ENCODE measurements around the gene EIF3I. TPM values are rescaled to one million over a fixed set of nuclear protein-coding genes. Genes with fewer than 3 reads are reported as not detected.

The EIF3I gene
- total RNA-seq, 1 donor from 2014 or later = 171 TPM

DNA sequence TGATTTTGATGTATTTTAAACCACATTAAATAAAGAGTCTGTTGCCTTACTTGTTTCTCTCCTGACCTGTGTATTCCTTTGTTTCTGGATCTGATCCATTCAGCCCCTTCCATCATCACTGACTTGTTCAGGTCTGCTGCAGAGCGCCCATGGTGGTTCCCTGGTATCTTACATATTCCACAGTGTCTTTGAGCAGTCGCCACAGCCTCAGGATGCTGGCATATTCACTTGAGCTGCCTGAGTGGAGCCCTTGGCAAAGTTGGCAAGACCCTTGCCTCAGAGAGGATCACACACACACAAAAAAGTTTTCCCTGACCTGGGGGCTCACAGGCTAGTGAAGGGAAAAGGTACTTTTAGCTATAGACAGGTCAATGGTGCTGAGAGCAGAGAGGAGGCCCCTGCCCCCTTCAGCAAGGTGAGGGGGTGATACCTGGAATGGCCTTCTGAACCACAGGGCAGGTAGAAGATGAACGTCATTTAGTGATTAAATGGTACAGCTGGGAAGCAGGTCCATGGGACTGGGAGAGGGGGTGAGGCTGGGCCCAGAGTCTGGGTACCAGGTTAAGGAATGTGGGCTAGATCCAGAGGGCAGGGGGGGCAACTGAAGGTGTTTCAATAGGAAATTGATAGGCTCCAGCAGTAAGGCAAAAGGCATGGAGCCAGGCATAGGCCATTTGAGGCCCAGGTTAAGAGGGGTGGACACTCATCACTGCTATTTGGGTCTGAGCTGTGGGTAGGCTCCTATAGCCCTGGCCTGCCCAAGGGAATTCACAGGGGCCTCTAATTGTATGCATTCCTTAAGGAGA lies 23.8 kb upstream of the EIF3I start:
- DNase-seq (ENCODE audit: low spot score) = no peak

DNA sequence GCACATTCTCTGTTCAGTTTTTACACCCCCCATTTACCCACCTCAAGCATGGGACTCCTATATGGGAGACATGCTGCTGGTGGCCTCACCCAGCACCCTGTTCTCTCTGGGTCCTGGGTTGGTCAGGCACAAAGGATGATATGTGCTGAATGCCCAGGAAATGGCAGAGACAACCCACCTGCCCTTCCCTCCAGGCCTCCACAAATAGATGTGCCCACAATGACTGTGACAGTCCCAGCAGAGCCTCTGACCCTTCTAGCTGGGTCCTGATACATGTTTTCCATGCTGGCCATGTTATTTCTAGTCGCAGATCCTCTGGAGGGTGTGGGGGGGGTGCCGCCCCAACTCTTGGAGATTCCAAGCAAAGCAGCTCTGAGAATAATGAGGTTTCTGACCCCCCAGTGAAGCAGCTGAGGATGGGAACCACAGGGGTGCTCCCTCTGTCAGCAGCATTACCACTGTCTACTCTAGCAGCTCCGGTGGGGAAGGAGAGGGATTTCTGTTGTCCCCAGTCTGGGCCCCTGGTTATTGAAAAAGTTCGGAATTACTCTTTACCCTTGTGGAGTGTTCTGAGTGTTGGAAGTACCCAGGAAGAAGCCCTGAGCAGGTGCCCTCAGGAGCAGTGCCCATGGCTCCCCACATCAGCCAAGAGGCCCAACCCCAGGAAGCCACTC lies 23.0 kb upstream of the EIF3I start:
- DNase-seq (ENCODE audit: low spot score) = no peak

DNA sequence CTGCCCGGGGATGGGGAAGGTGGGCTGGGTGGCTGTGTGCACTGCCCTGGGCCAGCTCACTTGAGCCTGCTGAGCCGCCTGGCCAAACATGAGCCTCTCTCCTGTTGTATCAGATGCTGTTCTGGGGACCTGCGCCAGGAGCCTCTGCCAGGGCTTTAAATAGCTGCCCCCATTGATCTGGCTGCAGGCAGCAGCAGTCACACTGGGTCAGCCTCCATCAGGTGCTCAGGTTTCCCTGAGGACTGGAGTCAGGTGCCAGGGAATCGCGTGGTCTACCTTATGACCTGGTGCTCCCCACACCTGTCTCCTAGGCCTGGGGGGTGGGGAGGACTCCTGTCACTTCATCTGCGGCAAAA lies 22.5 kb upstream of the EIF3I start:
- no peak for DNase-seq (ENCODE audit: low spot score)

DNA sequence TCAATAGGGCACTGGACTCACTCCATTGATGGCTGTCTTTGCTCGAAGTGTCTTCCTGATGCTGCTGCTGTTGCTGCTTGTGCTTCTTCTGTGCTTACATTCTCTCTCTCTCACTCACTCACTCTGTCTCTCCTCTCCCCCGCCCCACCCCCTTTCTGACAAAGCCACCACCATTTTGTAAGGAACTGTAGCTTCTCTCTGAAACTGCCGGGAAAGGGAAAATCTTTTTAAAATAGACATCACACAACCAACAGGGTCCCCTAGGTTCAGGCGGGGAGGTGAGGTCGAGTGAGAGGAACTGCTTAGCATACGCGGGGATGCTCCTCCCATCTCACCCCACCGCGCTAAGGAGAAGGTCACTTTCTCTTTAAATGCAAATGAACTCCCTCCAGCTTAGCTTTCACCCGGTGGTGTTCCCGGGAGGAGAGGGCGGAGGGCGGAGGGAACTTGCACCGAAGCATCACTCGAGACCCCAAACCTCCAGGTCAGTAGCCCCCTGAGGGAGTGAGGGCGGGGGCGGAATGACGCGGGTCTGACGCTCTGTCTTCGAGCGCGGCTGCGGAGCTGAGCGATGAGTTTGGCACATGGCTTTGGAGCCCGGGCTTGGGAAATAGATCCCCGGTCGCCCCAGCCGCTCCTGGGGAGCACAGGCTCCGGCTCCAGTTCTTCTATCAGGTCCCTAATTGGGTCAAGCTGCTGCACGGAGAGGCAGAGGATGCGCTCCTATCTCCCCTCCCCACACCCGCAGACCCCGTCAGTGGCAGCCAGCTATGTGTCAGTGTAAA lies 21.8 kb upstream of the EIF3I start, which contains the start of gene CCDC28B:
CCDC28B (plus strand) TSS at position 370 of the 785 bp plus-strand sequence. CDS start 1,341 bp downstream, outside the sequence.
- peak; percentile 65 for DNase-seq (ENCODE audit: low spot score)

DNA sequence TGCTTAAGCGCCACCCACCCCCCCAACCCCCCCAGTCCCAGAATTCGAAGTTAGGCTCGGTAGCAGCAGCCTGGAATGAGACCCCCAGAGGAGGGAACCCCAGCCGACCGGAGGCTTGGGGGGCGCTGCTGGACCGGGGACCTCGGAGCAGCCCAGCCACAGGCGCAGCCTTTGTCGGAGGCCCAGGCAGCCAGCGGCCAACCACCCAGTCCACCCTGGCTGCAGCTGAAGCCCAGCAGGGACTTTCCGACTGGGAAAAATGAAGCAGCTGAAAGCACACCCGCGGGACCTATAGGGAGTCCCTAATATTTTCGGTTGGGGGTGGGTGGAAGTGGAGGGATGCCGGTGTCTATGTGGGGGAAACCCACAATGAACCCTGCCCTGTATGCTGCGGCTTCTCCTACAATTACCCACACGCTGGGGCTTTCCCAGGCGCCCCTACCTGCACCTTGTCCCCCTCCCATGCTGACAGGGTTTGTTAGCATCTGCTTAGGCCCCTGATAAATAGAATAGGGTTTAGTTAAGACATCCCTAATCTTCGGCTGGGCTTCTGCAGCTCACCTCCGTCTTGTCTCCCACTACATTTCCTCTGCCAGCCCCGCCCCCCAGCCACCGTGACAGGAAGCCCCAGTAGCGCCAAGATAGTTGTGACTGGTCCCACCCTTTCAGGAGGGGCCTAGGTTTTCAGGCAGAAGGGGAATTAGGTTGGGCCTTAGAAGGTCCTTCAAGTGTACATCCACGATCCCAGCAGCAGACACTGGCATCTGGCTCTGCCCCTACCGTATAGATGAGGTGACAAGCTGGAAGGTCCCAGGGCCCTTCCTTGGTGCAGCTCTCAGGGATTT lies 21.0 kb upstream of the EIF3I start:
- peak; percentile 77 for DNase-seq (ENCODE audit: low spot score)

DNA sequence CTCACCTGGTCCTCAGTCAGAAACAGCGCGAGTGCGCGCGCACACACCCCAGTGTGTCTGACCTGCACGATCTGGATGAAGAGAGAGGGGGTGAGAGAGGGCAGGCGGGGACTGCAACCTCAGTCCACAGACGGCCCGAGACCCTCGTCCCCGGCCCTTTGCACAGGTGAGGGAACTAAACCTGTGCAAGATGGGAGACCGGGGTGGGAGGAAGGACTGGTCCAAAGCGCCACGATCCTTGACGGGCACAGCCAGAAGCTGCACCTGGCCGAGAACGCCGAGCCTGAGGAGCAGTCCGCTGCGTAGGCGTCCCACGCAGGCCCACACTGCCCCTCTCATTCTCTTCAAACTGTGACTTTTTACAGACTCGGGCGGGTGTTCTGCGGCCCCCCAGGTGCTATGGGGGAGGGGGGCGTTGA lies 17.3 kb upstream of the EIF3I start:
- DNase-seq (ENCODE audit: low spot score) = no peak

DNA sequence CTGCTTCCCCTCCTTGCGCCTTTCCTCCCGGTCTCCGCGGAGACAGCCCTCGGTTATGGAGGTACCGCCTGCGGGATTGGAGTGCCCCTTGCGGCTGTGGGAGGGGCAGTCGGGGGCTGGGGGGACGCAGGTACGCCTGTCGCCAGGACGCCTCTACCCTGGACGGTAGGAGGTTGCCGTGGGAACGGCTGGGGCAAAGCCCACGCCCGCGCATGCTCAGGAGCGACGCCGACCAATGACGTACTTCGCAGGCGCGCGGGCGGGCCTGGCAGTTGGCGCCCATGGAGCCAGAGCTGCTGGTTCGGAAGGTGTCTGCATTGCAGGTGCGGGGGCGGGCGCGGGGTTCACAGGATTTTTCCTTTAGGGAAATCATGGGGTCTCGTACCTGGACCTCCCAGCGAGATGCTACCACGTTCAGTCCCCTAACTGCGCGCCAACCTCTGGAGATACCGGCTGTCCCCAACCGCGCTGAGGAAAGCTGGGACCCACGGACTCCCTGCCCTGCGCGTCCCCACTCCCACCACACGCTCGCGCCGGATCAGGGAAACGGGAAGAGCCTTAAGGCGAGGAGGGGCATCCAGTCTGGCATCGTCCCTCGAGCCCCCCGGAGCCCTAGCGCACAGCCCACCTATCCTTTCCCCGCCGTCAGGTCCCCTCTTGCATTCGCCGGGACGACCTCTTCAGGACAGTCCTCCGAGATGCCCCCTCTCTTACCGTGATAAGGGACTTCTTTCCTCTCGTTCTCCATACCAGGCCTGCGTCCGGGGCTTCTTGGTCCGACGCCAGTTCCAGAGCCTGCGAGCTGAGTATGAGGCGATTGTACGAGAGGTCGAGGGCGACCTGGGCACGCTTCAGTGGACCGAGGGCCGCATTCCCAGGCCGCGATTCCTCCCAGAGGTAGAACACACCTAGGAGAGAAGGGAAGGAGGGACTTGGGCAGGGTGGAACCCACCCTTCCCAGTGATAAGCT lies 16.5 kb upstream of the EIF3I start, which contains the start of gene IQCC:
IQCC (plus strand) TSS at position 271 of the 970 bp plus-strand sequence; CDS start at position 282, 11 bp downstream.
- DNase-seq (ENCODE audit: low spot score) = peak; percentile 86

DNA sequence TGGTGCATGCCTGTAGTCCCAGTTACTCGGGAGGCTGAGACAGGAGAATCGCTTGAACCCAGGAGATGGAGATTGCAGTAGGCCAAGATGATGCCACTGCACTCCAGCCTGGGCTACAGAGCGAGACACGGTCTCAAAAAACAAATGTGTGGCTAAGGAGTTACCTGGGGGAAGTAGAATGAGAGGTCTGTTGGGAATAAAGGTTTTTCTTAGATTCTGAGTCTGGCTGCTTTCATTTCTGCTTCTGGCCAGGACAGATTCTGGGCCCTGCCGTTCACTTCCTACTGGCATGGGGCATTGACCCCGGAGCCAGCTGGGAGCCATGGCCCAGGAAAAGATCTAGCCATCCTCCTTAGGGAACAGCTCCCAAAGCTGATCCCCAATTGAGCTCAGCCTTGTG lies 13.7 kb upstream of the EIF3I start:
- no peak for DNase-seq (ENCODE audit: low spot score)

DNA sequence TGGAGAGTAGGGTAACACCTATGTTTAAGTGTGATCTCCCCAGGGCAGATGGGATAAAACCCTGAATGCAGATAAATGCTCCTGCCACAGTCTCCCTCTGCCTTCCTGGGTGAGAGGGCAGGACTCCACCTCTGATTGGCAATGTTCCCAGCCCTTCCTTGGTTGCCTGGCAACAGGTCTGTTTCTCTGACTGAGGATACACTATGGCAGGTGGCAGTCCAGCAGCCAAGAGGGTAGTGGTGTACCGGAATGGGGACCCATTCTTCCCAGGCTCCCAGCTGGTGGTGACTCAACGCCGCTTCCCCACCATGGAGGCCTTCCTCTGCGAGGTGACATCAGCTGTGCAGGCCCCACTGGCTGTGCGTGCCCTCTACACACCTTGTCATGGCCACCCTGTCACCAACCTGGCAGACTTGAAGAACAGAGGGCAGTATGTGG lies 13.3 kb upstream of the EIF3I start, which contains the start of gene DCDC2B:
DCDC2B (plus strand) TSS at position 199 of the 438 bp plus-strand sequence; CDS start at position 204, 5 bp downstream.
- peak; percentile 83 for DNase-seq (ENCODE audit: low spot score)

DNA sequence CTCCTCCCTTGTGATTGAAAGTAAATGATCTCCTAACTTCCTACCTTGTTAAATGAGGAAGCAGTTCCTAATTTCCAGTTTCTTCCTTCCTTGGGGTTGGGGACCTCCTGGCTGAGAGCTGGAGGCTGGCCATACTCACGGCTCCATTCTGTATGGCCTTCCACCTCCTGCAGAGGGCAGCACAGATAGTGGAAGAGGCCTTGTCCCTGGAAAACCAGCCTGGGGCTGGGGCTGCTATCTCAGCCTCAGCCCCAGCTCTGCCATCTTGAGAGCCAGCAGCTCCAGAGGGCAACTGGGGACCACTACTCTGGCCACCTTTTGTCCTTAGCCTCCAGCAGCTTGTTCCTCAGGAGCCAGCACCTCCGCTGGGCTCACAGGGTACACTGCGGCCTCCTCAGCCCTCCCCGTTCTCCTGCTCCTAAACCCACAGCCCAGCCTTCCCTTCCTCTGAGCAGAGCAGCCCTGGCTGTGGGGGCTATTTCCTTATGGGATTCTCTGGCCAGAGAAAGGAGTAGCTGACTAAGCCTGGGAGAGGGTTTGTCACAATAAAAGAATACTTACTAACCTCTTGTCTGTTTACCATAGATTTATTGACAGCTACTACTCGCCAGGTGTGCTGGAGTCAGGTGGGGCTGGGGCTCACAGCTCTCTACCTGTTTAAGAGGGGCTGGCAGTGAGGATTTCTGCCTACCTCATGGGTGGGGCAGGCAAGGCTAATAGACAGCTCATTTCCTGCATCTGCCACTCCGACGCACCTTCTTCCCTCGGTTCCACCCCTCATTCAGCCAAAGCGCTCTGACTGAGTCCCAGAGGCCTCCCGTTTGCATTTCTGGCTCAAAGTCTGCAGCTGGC lies 6.4 kb upstream of the EIF3I start:
- no peak for DNase-seq (ENCODE audit: low spot score)

DNA sequence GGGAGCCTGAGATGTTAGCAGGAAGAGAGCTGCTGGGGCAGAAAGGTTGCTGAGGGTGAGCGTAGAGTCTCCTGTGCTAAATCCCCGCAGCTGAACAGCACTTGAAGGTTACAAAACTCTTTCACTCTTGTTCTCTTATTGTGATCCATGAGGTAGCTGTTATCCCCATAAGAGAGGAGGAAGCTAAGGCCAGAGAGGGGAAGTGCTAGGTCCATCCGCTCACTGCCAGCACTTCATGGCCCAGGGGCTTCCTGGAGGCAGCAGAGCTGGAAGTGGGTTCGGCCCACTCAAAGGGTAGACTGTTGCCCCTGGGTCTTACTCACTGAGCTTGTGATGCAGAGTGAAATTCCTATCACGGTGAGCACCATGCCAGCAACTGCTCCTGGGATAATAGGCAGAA lies 5.6 kb upstream of the EIF3I start:
- DNase-seq (ENCODE audit: low spot score) = no peak

DNA sequence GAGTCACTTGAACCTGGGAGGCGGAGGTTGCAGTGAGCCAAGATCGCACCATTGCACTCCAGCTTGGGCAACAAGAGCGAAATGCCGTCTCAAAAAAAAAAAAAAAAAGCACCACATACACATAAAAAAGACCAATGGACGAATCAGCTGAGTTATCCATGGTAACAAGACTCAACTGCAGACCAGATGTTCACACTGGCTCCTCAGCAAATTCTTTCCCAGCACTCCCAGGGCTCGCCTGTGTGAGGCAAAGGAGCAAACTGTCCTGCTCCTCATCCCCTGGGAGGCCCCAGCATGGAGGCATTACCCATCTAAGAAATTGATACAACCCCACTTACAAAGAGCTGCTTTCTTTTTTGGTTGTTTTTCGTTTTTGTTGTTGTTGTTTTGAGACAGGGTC lies 3.2 kb upstream of the EIF3I start:
- no peak for DNase-seq (ENCODE audit: low spot score)

DNA sequence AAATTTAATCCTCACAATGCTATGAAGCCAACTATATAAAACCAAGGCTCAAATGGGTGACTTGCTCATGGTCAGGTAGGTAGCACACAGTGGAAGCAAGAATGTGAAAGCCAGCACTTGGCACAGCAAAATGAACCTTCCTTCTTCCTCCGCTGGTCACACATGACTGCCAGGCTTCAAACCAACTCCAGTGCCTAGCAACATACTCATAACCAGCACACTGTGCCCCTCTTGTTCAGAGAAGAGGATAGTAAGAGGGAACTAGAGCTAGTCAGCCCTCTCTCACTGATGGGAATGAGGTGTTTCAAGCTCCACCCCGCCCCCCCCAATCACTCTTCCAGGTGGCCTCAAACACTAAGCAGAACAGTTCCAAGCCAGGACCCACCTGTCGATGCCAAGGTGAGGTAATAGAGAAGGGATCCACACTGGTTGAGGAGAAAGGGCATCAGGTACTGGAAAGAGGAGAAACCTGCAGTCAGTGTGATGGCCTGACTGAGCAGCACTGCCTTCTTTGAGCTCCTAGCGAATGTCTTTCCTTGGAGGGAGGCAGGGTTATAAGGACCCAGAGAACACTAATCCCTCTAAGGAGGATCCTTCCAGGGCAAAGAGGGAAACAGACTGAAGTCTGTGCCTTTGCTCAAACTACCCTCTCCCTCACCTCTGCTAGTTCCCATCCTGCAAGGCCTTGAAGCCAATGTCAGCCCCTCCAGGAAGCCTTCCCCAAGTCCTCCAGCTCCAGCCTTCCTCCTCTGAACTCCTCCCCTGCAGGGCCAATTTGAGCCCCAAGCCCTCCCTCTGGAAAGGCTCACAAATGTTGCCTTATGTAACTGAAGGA lies 1.2 kb upstream of the EIF3I start:
- no peak for DNase-seq (ENCODE audit: low spot score)

DNA sequence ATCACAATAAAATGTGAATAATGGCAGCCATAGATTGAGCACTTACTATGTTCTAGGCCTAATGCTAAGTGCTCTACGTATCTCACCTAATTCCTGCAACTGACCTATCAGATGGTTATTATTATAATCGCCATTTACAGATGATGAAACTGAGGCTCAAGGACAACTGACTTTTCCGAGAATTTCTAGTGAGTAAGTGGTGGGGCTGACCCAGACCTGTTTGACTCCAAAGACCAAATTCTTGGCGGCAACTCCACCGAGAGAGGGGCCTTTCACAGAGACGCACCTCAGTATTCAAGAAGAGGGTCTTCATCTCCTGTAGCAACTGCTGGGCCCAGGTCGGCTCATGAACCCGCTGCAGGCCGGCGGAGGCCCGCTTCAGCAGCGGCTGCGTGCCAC lies 627 bp upstream of the EIF3I start:
- no peak for DNase-seq (ENCODE audit: low spot score)

DNA sequence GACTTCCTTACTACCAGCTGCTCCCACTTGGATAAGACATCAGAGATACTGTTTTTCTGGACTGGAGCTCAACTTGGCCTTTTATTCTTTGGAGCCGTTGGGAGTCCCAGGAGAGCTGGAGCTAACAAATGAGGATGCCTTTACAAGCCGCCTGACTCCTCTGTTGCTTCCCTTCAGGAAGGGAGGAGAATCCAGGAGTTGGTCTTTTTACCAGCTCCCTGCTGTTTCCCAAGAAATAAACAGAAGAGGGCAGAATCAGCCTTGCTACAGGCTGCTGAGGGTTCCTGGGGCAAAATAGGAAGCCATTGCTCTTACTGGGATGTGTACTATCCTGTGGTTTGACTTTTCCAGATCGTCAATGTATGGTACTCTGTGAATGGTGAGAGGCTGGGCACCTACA lies 1.5 kb downstream of the EIF3I start:
- no peak for DNase-seq (ENCODE audit: low spot score)

DNA sequence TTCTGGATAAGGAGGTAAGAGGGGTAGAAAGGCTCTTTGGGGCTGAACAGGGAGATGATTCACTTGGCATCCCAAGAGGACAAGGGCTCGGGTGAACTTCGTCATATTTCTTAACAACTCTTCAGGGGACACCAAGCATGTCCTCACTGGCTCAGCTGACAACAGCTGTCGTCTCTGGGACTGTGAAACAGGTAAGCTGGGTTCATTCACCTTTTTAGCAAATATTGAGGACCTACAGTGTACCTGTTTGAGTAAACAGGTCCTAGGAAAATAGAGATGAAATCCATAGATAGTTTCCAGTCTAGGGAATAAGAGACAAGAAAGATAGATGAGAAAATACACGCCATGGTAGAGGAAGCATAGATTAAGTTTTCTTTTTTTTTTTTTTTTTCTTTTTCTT lies 2.1 kb downstream of the EIF3I start:
- no peak for DNase-seq (ENCODE audit: low spot score)

DNA sequence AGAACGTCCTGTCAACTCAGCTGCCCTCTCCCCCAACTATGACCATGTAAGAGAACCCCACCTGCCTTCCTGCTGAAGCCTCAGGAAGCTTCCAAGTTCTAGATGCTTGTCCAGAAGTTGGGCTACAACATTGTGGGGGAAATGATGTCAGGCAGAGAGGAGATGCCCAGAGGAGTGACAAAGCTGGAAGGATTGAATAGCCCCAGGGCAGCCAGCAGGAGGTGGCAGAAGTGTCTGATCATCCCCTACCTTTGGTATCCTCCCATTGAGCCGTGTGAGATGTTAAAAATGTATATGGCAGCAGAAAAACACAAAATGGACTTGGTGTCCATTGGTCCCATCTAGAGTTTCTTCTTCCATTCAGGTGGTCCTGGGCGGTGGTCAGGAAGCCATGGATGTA lies 6.6 kb downstream of the EIF3I start:
- no peak for DNase-seq (ENCODE audit: low spot score)

DNA sequence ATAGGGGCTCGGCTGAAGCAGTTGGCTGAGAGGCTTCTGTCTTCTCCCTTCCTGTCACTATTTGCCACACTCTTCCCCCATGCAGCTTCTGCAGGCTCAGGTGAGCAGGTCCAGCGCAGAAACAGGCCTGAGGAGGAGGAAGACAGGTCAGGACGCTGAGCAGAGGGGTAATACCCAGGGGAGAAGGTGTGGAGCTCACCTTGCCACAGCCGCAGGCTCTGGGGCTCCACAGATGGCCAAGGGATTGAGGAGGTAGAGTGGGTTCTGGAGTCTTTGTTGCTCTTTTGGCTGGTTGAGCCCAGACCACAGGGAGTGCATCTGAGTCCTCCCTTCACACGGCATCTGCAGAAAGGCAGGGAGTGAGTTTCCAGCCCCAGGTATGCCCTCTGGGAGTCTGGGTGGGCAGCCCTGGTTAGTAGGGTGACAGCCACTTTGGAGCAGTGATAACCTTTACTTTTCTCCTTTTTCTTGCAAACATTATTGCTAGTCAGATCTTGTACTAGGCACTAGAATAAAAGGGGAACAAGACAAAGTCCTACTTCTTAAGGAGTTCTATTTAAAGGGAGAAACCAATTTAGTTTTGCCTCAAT lies 9.7 kb downstream of the EIF3I start:
- DNase-seq (ENCODE audit: low spot score) = no peak
